Peyer's patch (tissue), 4 donors: ENCODE results near the gene AKT1.

Experiments used
- POLR2A ChIP-seq, 2 donors: fragments of 450-650 bp; IDR thresholded peaks; one replicate each; pipeline ENCODE4 v1.5.1; 2017; ENCODE audit warnings: antibody characterized with exemption in 2 of 2, mild to moderate bottlenecking in 2 of 2, moderate library complexity in 2 of 2
- TF ChIP-seq, protein P1 (sequence below), 6 experiments: fragments of 450-650 bp in 4 of 6; fragments of 200-600 bp in 2 of 6; sonication (generic) in 1 of 6; IDR thresholded peaks; one replicate each; pipeline ENCODE4 v1.5.1; 2017 to 2019; ENCODE audit warnings: antibody characterized with exemption in 6 of 6, mild to moderate bottlenecking in 3 of 6, moderate library complexity in 1 of 6

DNA sequence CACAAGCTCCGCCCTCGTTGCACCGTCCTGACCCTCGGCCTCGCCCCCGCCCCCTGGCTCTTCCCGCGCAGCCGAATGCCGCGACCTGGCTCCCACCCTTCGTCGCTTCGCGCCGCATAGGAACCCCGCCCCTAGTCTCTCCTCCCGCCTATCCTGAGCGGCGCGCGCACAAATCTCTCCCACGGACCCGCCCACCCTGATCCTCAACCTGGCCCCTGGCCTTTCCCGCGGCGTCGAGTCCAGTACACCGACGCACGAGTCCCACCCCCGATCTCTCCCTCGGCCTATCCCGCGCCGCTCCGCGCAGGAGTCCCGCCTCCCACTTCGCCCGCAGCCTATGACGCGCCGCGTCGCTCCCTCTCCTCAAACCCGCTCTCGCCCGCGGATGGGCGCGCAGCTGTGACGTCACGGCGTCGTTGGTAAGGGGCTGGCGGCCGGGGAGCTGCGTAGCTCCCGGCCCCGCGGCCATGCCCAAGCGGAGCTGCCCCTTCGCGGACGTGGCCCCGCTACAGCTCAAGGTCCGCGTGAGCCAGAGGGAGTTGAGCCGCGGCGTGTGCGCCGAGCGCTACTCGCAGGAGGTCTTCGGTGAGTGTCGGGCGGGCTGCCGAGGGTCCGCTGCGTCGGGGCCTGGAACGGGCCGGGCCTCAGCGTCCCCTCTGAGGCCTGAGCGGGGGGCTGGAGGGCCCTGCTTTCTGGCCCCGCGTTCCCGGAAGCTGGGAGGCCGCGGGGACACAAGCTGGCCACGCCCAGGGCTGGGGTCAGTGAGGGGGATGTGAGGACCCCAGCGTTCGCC lies 42.6 kb downstream of the AKT1 start, which contains the start of gene SIVA1:
- peak; percentile 86 for TF ChIP-seq POLR2A (IDR thresholded peaks at IDR 0.05)
- TF ChIP-seq, protein P1, sequence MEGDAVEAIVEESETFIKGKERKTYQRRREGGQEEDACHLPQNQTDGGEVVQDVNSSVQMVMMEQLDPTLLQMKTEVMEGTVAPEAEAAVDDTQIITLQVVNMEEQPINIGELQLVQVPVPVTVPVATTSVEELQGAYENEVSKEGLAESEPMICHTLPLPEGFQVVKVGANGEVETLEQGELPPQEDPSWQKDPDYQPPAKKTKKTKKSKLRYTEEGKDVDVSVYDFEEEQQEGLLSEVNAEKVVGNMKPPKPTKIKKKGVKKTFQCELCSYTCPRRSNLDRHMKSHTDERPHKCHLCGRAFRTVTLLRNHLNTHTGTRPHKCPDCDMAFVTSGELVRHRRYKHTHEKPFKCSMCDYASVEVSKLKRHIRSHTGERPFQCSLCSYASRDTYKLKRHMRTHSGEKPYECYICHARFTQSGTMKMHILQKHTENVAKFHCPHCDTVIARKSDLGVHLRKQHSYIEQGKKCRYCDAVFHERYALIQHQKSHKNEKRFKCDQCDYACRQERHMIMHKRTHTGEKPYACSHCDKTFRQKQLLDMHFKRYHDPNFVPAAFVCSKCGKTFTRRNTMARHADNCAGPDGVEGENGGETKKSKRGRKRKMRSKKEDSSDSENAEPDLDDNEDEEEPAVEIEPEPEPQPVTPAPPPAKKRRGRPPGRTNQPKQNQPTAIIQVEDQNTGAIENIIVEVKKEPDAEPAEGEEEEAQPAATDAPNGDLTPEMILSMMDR (IDR thresholded peaks at IDR 0.05) = no peak
